Measurements from ENCODE around the gene PTAFR. TPM values are rescaled to one million over a fixed set of nuclear protein-coding genes. Genes with fewer than 3 reads are reported as not detected.
A peak's percentile ranks its signal among the peaks of the same experiment; 100 is the strongest.

Gene PTAFR
- total RNA-seq, 1 experiment from 2014 or later = 1.9 TPM

DNA sequence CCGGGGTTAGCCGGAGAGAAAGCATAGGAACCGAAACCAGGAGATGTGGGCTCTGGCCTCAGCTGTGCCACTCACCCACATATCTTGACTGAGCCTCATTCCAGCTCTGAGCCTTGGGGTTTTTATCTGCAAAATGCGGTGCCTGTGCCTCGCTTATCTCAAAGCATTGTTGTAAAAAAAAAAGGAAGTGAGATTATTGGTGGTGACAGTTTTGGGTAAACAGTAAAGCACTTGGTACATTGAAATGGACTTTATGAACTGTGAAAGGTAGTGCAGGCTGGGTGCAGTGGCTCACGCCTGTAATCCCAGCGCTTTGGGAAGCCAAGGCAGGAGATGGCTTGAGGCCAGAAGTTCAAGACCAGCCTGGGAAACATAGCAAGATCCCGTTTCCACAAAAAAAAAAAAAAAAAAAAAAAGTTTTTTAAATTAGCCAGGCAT, 3.8 kb downstream of the PTAFR start:
- no peak overlapping the region for H2AK5ac ChIP-seq (ENCODE audit: insufficient read length, low read length)
- no peak overlapping the region for H3K4ac ChIP-seq (ENCODE audit: low read depth, low read length)
- H3K36me3 Mint-ChIP-seq (ENCODE audit: insufficient read depth in 1 of 3, low read depth in 3 of 3) = no peaks in the 10 kb centered on the region
- no peaks in the 10 kb centered on the region for H3K27me3 Mint-ChIP-seq (ENCODE audit: low read depth)
- H2AFZ ChIP-seq (ENCODE audit: low read length) = no peak overlapping the region
- WGBS (ENCODE audit: extremely low coverage, insufficient read length, low lambda C conversion rate) = no CpG with 5 or more reads among the region's 8 CpGs
- H3K56ac ChIP-seq (ENCODE audit: insufficient read length, low read depth, low read length) = no peak overlapping the region
- no peak overlapping the region for H3K14ac ChIP-seq (ENCODE audit: insufficient read depth, low read length)
- no peak overlapping the region for H2BK15ac ChIP-seq (ENCODE audit: low read depth, low read length)
- no peaks in the 10 kb centered on the region for H3K23me2 ChIP-seq (ENCODE audit: insufficient read length, low read depth, low read length, poor library complexity, severe bottlenecking)
- H2BK12ac ChIP-seq (ENCODE audit: insufficient read length, low read depth, low read length) = no peak overlapping the region
- no peaks in the 10 kb centered on the region for H3K79me2 ChIP-seq (ENCODE audit: insufficient read depth, low read length)
- no peak overlapping the region for H3K4me2 ChIP-seq (ENCODE audit: insufficient read depth, insufficient read length, low read length)
- no peak overlapping the region for H2BK20ac ChIP-seq (ENCODE audit: low read depth, low read length, poor library complexity, severe bottlenecking)
- H3K18ac ChIP-seq (ENCODE audit: insufficient read length, low read depth, low read length) = no peak overlapping the region
- H3K23ac ChIP-seq (ENCODE audit: insufficient read length, low read depth, low read length) = no peak overlapping the region
- H3K4me1 Mint-ChIP-seq = peaks cover 11 to 18% of the 10 kb centered on the region in 2 experiments
- no peaks in the 10 kb centered on the region for H3K9me3 ChIP-seq (ENCODE audit: control insufficient read depth, low read depth, low read length)
- no peak for DNase-seq
- peak overlapping the region in 2 of 3 experiments; percentile 32 to 51; a peak in 3 of 7 replicates for H3K27ac Mint-ChIP-seq
- no peaks in the 10 kb centered on the region for H3K27me3 ChIP-seq (ENCODE audit: insufficient read depth, low read length)
- H3K9ac ChIP-seq (ENCODE audit: extremely low read depth, insufficient read length, low read length) = no peak overlapping the region
- H4K20me1 ChIP-seq (ENCODE audit: control insufficient read depth, insufficient read depth, insufficient read length) = no peaks in the 10 kb centered on the region
- TF ChIP-seq, protein P1, sequence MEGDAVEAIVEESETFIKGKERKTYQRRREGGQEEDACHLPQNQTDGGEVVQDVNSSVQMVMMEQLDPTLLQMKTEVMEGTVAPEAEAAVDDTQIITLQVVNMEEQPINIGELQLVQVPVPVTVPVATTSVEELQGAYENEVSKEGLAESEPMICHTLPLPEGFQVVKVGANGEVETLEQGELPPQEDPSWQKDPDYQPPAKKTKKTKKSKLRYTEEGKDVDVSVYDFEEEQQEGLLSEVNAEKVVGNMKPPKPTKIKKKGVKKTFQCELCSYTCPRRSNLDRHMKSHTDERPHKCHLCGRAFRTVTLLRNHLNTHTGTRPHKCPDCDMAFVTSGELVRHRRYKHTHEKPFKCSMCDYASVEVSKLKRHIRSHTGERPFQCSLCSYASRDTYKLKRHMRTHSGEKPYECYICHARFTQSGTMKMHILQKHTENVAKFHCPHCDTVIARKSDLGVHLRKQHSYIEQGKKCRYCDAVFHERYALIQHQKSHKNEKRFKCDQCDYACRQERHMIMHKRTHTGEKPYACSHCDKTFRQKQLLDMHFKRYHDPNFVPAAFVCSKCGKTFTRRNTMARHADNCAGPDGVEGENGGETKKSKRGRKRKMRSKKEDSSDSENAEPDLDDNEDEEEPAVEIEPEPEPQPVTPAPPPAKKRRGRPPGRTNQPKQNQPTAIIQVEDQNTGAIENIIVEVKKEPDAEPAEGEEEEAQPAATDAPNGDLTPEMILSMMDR (conservative IDR thresholded peaks at IDR 0.05) = no peak
- H3K27ac ChIP-seq (ENCODE audit: insufficient read length, low read depth, low read length) = no peak overlapping the region
- no peak overlapping the region for H4K5ac ChIP-seq (ENCODE audit: insufficient read length, low read depth, low read length)
- H2BK120ac ChIP-seq (ENCODE audit: low read depth, low read length, poor library complexity, severe bottlenecking) = no peak overlapping the region
- no peak overlapping the region for H4K8ac ChIP-seq (replicated peaks; ENCODE audit: insufficient read length, low read depth, low read length)
- H3K79me1 ChIP-seq (ENCODE audit: insufficient read depth, low read depth, low read length, poor library complexity, severe bottlenecking) = no peaks in the 10 kb centered on the region
- H2BK5ac ChIP-seq (ENCODE audit: insufficient read length, low read length) = no peak overlapping the region
- H3K4me3 Mint-ChIP-seq = no peak overlapping the region
- H3K4me1 ChIP-seq (ENCODE audit: insufficient read depth, low read length) = no peaks in the 10 kb centered on the region
- no peak overlapping the region for H3T11ph ChIP-seq (ENCODE audit: low read length)
- H3K9me3 Mint-ChIP-seq = no peaks in the 10 kb centered on the region; a peak in 1 of 5 replicates
- H4K91ac ChIP-seq (ENCODE audit: insufficient read length, low read depth, low read length) = no peak overlapping the region
